GM11168 (cell line): Measurements from ENCODE around the gene FBXL7.

Experiments
- in situ Hi-C: fragments of 300-500 bp; cut with MboI; formaldehyde crosslinking; loops from one replicate; pipeline ENCODE4 v1.12.0; 2022; ENCODE audit warnings: low sequenced_read_pairs; ENCODE audit not compliant: unreplicated experiment

FBXL7 gene

DNA sequence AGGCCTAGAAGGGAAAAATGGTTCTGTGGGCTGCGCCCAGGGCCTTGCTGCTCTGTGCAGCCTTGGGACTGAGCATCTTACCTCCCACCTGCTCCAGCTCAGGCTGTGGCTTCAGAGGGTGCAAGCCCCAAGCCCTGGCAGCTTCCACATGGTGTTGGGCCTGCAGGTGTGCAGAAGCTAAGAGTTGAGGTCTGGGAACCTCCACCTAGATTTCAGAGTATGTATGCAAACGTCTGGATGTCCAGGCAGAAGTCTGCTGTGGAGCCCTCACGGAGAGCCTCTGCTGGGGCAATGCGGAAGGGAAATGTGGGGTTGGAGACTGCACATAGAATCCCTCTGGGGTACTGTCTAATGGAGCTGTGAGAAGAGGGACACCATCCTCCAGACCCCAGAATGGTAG is 36.0 kb downstream of the FBXL7 start:
- in situ Hi-C loops, result no loop called here

DNA sequence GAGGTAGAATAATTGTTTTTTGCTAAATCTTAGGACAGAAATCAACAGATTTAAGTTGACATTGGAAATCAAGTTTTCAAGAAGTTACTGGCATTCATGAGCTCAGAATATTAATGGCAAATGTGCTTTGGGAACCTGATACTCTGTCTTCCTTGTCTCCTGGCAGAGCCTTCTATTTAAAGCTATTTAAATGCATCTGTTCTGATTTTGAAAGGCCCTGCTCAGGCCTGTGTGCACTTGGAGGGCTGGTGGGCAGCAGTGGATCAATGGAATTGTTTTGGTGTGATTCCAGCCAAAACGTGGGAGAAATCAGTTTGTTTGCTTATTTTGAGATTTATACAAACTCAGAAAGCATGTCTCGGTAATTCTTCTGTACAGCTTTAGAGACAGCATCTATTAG is 38.5 kb downstream of the FBXL7 start:
- in situ Hi-C loops, result no loop called here

DNA sequence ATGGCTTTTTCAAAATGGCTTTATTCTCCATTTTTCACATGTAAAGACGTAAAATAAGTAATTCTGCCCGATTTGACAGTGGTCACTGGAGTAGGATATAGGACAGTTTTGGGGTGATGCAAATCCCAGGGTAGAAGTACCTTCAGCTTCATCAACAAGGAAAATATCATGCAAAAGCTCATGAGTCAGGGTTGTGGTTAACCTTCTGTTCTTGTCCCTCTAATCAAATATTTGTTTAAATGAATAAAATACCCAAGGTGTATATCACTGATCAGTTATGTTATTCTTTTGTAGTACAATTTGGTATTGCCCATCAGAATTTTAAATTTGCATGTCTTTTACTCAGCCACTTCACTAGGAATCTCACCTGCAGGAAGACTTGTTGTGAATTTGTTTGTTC is 40.0 kb downstream of the FBXL7 start:
- in situ Hi-C loops, result no loop called here

DNA sequence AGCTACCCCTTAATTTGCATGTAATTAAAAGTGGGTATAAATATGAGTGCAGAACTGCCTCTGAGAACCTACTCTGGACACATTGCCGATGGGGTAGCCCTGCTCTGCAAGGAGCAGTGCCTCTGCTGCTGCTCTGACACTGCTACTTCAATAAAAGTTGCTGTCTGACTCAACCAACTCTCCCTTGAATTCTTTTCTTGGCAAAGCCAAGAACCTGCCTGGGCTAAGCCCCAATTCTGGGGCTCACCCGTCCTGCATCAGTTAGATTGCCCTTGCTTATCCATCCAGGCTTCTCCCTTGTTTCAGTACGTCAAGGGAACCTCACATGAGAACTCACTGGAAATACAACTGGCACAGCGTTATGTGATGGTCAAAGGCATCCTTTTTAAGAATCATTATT is 44.1 kb downstream of the FBXL7 start:
- in situ Hi-C loops, result no loop called here

DNA sequence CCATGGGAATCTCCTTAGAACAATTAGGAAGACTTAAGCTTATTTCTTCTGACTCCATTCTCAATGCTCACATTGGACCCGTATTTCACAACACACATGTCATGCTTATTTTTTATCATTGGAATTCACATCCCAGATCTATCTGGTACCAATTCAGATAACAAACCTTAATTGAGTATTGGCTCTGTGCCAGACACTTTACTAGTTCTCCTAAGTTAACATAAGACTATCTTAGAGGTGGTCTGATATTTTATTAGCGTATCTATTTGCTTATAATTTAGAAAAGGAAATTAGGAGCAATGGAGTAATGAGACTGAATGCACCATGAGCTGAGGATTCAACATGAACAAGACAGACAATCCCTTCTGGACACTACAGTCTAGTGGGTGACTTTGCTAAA is 45.1 kb downstream of the FBXL7 start:
- in situ Hi-C loops, result no loop called here

DNA sequence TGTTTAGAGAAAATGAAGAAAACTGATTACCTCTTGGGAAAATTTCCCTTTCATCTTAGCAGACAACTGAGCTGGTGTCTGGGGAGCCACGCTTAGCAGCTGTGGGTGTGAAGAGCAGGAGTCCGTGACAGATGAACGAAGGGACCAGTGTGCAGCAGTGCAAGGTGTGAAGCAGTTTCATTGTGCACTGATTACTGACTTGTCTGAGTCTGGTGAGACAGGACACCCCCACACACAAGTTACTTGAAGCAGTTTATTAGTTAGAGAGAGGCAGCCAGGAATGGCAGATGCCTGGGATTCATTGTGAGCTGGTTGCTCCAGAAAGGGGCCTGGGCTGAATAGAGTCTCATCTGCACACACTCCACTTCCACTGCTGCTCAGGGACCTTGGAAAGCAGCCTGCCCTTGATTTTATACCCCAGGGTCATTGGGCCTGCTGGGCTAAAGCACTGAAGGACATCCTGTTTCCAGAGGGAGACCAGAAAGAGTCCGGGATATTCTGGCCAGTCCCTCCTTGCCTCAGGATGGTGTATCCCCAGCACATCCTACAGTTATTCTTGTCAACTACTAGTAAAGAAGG is 47.4 kb downstream of the FBXL7 start:
- in situ Hi-C loops, result no loop called here

DNA sequence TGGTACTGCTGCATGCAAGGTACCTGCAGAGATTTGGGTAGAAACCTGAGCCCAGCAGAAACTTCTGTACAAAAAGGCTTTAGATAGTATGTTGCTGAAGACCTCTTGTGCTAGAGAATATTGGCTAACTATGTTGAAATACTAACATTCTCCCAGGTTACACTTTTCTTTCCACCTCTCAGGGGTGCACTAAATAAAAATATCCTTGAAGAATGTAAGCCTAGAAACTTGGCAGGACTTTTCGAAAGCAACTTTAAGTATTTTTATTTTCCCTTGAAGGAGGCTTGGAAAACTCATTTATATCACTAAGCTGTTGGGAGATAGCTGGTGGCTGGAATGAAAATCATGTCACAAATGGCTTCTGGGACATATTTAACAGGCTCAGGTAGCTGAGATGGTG is 50.0 kb downstream of the FBXL7 start:
- in situ Hi-C loops, result no loop called here

DNA sequence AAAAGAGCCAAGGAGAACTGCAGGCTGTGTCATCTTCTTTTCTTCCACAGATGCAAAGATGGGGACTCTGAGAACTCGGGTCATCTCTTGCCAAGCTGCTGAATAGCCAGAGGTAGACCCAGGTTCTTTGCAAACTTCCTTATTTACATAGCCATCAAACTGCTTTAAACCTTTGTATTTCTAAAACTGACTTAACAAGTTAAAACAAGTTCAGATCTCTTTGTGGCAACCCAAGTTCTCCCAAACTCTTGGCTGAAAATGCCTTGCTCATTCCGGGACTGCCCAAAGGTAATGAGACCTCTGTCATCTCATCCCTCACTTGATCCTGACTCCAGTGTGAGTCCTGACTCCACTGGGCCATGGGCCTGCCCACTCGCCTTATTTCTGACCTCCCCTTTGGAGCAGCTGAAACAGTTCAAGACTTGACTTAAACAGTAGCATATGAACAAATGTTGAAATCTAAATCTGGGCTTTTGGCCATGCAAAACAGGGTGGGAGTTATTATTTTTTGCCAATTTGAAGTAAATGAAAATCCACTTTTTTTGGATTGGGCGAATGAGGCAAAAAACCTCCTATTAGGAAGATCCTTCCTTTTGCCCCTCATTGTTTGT is 50.6 kb downstream of the FBXL7 start:
- in situ Hi-C loops, result no loop called here

DNA sequence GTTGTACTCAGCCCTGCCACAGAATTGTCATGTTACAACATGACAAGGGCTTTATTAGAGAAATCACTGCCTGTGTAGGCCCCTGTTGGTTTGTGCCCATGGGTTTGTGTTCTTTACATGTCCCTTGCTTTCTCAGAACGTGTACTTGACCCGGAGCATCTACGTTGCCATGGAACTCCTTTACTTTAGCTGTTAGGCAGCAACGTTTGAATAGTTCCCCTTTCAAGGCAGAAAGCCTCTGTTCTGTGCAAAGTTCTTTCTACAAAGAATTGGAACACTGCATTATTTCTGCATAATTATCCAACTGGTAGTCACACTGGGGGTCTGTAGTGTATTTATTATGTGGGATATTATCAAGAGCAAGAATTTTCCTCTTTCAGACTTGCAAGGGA is 51.1 kb downstream of the FBXL7 start:
- in situ Hi-C loops, result no loop called here

DNA sequence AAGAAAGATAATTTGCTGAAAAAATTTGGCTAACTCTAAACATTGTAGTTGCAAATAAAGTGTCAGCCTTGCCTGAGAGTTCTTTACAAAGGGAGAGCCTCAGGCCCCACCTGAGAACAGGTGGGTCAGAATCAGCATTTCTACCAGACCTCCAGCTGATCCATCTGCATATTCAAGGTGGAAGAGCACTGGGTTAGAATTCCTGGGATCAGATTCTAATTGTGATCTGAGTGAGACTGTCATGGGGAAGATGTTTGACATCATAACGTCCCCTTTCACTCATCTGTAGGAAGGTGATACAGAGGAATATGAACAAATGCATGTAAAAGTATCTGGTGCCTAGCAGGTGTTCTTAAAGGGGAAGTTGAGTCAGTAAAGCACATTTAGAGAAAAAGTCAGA is 54.6 kb downstream of the FBXL7 start:
- in situ Hi-C loops, result no loop called here

DNA sequence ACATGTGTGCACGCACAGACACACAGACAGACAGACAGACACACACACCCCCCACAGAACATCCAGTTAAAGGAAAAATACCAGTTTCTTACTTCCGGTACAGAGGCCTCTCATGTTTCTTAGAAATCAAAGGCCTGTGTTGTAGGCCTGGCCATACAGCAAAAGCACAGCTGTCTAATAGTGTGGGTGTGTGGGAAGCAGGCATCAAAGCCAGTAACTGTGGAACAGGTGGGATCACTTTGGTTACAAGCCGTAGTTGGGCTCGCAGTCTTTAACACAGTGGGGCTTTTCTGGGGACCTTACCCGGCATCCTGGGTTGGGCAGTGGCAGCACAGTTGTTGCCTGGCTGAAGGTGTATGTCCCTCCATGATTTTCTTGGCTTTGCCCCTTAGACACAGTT is 55.2 kb downstream of the FBXL7 start:
- in situ Hi-C loops, result no loop called here

DNA sequence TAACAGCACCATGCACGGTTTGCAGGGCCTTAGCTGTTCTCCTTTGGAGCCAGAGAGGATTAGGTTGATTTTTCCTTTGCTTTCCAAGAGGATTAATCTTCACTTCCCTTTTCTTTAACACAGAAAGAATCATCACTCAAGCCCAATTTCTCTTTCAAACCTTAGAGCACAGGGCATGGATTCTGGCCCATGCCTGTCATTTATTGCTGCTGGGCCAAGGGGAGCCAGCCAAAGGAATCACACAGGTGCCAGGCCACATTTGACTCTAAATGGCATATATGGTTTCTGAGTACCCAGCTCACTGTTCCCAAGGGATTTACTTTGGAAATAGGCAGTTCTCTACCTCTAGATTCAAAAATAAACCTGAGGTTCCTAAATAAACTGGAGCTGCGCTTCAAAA is 58.3 kb downstream of the FBXL7 start:
- in situ Hi-C loops, result no loop called here

DNA sequence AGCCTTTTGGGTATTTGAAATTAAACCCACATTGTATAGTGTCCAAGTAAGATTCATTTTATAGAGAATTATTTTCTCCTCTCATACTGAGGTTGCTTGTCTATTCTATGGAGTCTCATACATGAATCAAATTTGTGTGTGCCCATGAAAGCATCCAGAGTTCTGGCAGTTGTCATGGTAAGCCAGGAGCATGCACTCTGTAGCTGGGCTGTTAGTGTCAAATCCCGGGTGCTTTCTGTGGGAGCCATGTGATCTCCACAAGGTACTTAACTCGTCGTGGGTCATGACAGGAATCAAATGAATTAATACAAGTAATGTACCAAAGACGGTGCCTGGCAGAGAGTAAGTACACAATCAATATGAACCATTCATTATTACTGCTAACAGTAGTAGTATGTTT is 58.7 kb downstream of the FBXL7 start:
- in situ Hi-C loops, result no loop called here

DNA sequence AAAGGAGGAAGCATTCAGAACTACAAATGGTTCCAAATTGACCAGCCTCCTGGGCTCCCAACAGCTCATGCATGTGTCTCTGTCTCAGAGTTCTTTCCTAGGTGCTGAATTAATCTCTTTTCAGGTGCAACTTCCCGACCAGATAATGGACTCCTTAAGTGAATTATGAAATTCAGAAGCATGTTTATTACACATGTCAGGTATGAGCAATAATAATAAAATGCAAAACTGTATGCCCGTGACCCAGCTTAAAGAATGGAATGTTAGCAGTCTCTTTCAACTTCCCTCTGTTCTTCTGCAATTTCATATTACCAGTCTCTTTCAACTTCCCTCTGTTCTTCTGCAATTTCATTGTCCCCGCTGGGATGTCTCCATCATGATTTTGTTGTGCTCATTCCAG is 60.4 kb downstream of the FBXL7 start:
- in situ Hi-C loops, result no loop called here

DNA sequence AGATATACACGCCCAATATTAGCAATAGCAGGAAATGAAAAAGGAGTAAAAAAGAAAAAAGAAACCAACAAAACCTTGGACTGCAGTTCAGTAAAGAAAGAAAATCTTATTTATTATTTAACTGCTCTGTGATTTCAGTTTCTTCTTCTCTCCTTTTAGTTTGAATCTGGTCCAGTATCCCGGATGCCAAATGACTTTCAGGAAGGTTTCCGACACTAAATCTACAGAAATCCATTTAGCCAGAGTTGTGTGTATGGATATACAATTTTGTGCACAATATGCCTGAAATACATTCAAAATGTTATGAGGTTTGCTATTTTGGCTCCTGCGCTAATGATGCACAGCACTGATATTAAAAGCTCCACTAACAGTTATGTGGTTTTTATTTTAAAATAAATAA is 64.5 kb downstream of the FBXL7 start:
- in situ Hi-C loops, result no loop called here

DNA sequence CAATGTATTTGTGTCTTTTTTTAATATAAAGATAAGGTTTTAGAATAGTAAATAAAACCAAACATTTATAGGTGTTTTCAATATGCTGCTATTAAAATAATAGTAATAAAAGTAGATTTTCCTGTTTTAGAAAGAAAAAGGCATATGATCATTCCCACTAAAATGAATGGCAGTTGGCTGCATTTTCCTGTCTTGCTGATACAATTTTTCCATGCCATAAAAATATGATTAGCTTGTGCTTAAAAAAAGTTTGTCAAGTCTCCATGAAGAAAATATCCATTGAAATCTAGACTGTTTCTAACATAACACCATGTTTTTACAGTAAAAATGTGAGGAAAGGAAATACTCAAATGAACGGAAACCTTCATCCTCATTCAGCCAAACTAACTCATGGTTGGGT is 65.0 kb downstream of the FBXL7 start:
- in situ Hi-C loops, result no loop called here

DNA sequence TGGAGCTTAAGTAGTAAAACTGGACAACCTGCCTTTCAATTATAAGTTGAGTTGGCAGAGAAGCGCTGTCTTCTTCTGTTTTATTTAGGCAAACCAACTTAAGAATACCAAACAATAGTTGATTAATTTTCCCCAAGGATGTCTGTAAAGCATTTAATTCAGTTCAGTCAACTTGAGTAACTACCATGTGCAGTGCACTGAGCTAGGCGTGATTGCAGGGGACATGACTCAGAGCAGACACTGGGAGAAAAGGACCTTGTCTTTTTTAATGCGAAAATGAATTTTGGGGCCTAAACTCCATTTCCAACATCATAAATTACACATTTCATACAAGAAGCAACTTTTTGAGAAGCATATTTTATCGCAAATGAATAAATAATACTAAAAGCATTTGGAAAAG is 66.3 kb downstream of the FBXL7 start:
- in situ Hi-C loops, result no loop called here

DNA sequence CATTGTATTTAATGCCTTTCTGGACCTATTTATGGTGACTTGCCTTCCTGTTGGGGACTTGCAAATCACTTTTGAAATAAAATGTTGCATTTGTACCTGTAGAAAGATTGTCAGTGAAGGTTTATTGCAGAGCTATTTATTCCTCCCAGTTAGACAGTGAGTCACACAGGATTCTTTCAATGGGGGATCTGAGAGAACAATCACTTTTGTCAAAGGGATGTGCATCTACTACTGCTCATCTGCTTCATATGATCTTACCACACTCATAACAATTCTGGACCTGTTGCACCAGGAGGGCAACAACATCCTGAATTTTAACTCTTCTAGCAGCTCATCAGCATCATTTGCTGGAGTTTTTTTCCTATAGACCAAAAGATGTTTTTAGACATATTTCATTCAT is 66.8 kb downstream of the FBXL7 start:
- in situ Hi-C loops, result no loop called here

DNA sequence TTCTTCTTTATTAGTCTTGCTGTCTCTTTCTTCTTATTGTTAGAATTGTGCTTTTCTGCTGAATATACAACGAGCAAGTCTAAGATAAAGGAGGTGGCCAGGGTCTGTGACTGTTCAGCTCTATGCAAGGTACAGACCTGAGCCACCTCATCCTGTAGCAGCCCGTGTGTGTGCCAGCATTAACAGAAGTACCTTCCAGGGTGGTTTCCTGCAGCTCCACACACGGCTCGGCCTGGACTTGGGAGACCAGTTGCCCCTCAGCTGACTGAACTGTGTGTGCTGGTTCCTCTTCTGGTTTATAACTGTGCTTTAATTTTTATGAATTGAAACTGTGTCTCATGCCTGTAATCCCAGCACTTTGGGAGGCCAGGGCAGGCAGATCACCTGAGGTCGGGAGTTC is 70.5 kb downstream of the FBXL7 start:
- in situ Hi-C loops, result no loop called here

DNA sequence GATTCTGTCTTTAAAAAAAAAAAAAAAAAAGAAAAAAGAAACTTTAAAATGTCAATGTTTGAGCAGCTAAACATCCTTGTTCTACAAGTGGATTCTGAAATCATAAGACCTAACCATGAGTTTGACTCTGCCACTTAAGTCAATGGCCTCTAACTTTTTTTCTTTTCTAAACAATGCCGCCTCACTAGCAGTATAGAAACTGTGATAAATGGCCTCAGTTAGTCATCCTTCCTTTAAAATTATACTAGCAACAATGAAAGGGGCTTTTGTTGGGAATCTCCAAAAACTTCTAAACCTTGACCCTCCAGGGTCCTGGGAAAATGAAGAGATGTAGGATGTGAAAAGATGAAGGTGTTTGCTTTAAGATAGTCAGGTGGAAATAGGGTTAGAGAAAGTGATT is 71.1 kb downstream of the FBXL7 start:
- in situ Hi-C loops, result no loop called here

DNA sequence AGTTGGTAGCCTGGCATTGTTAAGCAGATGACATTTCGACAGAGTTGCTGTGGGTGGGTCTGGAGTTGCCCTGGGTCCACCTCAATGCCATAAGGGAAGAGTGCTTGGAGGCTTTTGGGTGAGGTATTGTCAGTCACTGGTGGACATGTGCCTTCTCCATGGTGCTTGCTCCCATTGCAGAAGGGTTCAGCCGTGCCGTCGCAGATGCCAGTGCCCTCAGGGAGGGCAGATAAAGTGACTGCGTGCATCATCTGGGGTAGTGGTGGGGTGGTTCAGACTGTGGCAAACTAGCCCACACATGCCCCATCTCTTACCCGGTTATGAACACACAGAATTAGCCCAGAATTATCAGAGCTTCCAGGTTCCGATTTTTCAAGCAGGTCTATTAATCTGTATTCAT is 71.6 kb downstream of the FBXL7 start:
- in situ Hi-C loops, result no loop called here

DNA sequence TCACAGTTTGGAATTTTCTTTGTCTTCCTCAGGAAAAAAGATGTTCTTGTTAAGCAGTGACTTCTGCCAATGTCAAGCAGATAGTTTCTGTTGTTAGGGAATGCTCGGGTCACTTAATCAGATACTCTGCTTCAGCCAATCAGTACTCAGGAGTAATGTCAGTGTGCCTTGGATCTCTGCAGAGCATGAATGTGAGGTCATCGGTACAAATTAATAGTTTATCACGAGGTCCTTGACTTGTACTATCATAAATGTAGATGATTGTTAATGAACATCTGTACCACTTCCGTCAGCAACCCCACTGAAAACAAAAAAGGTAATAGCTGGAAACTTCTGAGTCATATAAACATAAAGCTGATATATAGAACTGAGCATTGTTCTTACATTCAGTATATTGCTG is 73.6 kb downstream of the FBXL7 start:
- in situ Hi-C loops, result no loop called here

DNA sequence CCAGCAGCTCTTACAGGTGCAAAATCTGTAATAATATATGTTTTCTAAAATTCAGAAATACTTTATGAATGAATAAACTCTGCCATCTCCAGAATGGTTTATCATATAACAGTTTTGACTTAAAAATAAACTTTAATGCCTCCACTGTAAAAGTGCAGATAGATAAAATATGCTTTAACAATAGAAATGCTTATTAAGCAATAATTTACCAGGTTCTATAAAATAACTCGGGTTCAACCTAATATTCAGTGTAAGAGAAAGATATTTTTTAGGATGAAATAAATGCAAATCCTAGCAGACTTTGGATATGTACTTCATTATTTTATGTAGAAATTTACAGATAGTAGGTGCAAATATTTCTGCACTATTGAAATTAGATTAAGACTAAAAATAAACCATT is 74.1 kb downstream of the FBXL7 start:
- in situ Hi-C loops, result no loop called here
